ENCODE data around the gene CERS6.

- TF ChIP-seq POLR2A (IDR thresholded peaks at IDR 0.05; ENCODE audit: extremely low read depth, insufficient read length) (no peak), CTCF (IDR thresholded peaks at IDR 0.05; ENCODE audit: low read depth, low read length) (no peak)
These were observed 210.3 kb downstream of the CERS6 start for GRCh38 chr2:168666339-168666738.
